DOHH2 (cell line): Measurements from ENCODE around the gene SLC8B1.

ENCODE experiments used
- H3F3A ChIP-seq: fragments of 200-600 bp; sonication (generic), shearing (Covaris generic); 2 replicates; pipeline ENCODE4 v1.6.0; 2016; ENCODE audit warnings: antibody characterized with exemption, mild to moderate bottlenecking; ENCODE audit not compliant: control insufficient read depth, insufficient read depth
- H3K27ac ChIP-seq: fragments of 200-600 bp; sonication (generic); 2 replicates; pipeline ENCODE4 v1.5.1; 2014; ENCODE audit warnings: low read depth, mild to moderate bottlenecking, low read length, moderate library complexity
- H3K27me3 ChIP-seq: fragments of 200-600 bp; sonication (generic); 2 replicates; pipeline ENCODE4 v1.6.1; 2014; ENCODE audit warnings: mild to moderate bottlenecking, low read length, mixed read lengths; ENCODE audit not compliant: control insufficient read depth
- H3K36me3 ChIP-seq: fragments of 200-600 bp; sonication (generic); 2 replicates; pipeline ENCODE4 v1.6.1; 2014; ENCODE audit warnings: mild to moderate bottlenecking, low read length, moderate library complexity, mixed read lengths; ENCODE audit not compliant: control insufficient read depth
- H3K4me1 ChIP-seq: fragments of 200-600 bp; sonication (generic); 2 replicates; pipeline ENCODE4 v1.6.1; 2014; ENCODE audit warnings: mild to moderate bottlenecking, low read length, mixed read lengths; ENCODE audit not compliant: control insufficient read depth
- H3K4me2 ChIP-seq: fragments of 200-600 bp; sonication (generic); 2 replicates; pipeline ENCODE4 v1.6.0; 2014; ENCODE audit warnings: mild to moderate bottlenecking, low read length, moderate library complexity
- H3K4me3 ChIP-seq: fragments of 200-600 bp; sonication (generic); 2 replicates; pipeline ENCODE4 v1.5.1; 2014; ENCODE audit warnings: mild to moderate bottlenecking, low read length, mixed read lengths
- H3K79me2 ChIP-seq: fragments of 200-600 bp; sonication (generic); 2 replicates; pipeline ENCODE4 v1.6.1; 2014; ENCODE audit warnings: mild to moderate bottlenecking, low read length, mixed read lengths; ENCODE audit not compliant: control insufficient read depth
- H3K9me2 ChIP-seq: fragments of 200-600 bp; sonication (generic); replicated peaks from 2 replicates; pipeline ENCODE4 v1.6.1; 2014; ENCODE audit warnings: mild to moderate bottlenecking, low read length, mixed read lengths; ENCODE audit not compliant: control insufficient read depth
- H3K9me3 ChIP-seq: fragments of 200-600 bp; sonication (generic); 2 replicates; pipeline ENCODE4 v1.6.1; 2014; ENCODE audit warnings: antibody characterized with exemption, low read length, mixed read lengths; ENCODE audit not compliant: control insufficient read depth, insufficient read depth
- H4K20me1 ChIP-seq: fragments of 200-600 bp; sonication (generic); 2 replicates; pipeline ENCODE4 v1.6.0; 2014; ENCODE audit warnings: low read depth, mild to moderate bottlenecking, antibody characterized with exemption, low read length, moderate library complexity; ENCODE audit not compliant: control insufficient read depth, insufficient read depth
- EZH2phosphoT487 ChIP-seq: fragments of 200-600 bp; sonication (generic); IDR thresholded peaks from 2 replicates; pipeline ENCODE4 v1.6.1; 2017; ENCODE audit warnings: borderline replicate concordance, mild to moderate bottlenecking, antibody characterized with exemption, low read length, moderate library complexity, mixed read lengths
- TF ChIP-seq, protein P1 (sequence below): fragments of 200-600 bp; sonication (generic); IDR thresholded peaks from one replicate; pipeline ENCODE4 v1.5.1; 2014; ENCODE audit warnings: antibody characterized with exemption, mild to moderate bottlenecking, low read depth, low read length; ENCODE audit not compliant: poor library complexity, severe bottlenecking

Gene SLC8B1

DNA sequence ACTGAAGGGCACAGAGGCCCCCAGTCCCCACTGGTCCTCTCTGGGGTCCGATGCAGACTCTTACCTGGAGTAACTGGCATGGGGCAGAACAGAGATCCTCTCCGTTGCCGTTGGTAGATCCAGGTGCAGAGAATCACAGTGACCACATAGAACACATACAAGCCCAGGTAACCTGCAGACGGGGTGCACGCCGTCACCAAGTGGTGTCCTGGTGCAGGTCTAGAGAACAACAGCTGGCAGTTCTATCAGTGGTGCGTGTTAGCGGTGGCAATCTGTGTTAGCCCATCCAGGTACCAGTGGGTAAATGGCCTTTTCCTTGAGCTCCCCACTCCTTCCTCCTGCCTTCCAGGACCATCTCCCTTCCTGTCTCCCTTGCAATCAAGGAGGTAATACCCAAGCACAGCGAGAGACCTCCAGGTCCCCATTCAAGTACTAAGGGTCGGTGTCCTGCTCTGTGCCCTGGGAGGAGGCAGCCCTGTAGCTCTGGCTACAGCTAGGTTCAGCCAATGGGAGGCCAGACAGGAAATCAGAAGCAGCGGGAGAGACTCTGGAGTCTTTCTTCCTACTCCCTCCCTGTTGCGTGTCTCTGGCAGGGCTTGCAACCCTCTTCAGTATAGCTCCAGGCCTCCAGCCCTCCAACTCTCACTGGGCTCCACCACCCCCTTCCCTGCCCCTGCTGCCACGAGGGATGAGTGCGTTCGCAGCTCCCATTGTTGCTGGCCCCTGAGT, 15.8 kb downstream of the SLC8B1 start:
- TF ChIP-seq, protein P1, sequence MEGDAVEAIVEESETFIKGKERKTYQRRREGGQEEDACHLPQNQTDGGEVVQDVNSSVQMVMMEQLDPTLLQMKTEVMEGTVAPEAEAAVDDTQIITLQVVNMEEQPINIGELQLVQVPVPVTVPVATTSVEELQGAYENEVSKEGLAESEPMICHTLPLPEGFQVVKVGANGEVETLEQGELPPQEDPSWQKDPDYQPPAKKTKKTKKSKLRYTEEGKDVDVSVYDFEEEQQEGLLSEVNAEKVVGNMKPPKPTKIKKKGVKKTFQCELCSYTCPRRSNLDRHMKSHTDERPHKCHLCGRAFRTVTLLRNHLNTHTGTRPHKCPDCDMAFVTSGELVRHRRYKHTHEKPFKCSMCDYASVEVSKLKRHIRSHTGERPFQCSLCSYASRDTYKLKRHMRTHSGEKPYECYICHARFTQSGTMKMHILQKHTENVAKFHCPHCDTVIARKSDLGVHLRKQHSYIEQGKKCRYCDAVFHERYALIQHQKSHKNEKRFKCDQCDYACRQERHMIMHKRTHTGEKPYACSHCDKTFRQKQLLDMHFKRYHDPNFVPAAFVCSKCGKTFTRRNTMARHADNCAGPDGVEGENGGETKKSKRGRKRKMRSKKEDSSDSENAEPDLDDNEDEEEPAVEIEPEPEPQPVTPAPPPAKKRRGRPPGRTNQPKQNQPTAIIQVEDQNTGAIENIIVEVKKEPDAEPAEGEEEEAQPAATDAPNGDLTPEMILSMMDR = no peak
- TF ChIP-seq EZH2phosphoT487 = no peak
- peaks cover 19% of the 10 kb centered on the region for H3K36me3 ChIP-seq
- H3K27me3 ChIP-seq = no peaks in the 10 kb centered on the region

DNA sequence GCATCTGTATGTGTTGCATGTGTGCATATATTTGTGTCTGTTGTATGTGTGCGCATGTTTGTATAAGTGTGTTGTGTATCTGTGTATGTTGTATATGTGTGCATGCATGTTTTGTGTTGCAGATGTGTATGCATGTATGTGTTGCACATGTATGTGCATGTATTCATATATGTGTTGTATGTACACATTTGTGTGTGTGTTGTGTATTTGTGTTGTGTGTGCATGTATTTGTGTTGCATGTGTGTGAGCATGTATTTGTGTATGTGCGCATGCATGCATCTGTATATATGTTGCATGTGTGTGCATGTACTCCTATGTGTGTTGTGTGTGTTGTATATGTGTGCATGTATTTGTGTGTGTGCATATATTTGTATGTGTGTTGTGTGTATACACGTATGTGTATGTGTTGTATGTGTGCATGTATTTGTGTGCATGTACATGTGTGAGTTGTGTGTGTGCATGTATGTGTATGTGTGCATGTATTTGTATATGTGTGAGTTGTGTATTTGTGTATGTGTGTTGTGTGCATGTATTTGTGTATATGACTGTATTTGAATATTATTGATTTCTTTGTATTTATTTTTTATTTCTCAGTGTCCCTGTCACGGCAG, 16.8 kb downstream of the SLC8B1 start:
- Histone ChIP-seq H4K20me1 (no peaks in the 10 kb centered on the region), H3K9me3 (no peaks in the 10 kb centered on the region), H3K36me3 (peaks cover 20% of the 10 kb centered on the region), H3K4me3 (no peak overlapping the region), H3F3A (no peaks in the 10 kb centered on the region), H3K79me2 (no peaks in the 10 kb centered on the region), H3K27me3 (no peaks in the 10 kb centered on the region), H3K4me2 (no peak overlapping the region), H3K27ac (no peak overlapping the region), H3K4me1 (peaks cover 4% of the 10 kb centered on the region; the same call in 1 of the 2 replicates), H3K9me2 (no peaks in the 10 kb centered on the region)
- no peak for TF ChIP-seq EZH2phosphoT487
- TF ChIP-seq, protein P1 = no peak

More for the DNA sequence above, 15.8 kb downstream of the SLC8B1 start:
- H4K20me1 ChIP-seq = no peaks in the 10 kb centered on the region
- H3K79me2 ChIP-seq = no peaks in the 10 kb centered on the region
- no peak overlapping the region for H3K4me2 ChIP-seq
- peaks cover 3% of the 10 kb centered on the region; the same call in 1 of the 2 replicates for H3K4me1 ChIP-seq
- no peak overlapping the region for H3K4me3 ChIP-seq
- no peaks in the 10 kb centered on the region for H3K9me2 ChIP-seq
- no peaks in the 10 kb centered on the region for H3F3A ChIP-seq
- H3K9me3 ChIP-seq = no peaks in the 10 kb centered on the region
- H3K27ac ChIP-seq = no peak overlapping the region

DNA sequence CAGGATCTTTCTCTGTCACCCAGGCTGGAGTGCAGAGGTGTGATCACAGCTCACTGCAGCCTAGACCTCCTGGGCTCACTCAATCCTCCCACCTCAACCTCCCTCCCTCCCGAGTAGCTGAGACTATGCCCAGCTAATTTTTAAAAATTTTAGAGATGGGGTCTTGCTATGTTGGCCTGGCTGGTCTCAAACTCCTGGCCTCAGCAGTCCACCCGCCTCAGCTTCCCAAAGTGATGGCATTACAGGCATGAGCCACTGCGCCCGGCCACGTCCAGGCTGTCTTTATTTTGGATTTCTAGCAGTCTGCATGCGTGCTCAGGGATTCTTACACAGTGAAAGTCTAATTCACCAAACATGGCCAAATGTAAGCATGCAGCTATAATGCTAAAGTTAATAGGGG, 17.8 kb downstream of the SLC8B1 start:
- H3F3A ChIP-seq = no peaks in the 10 kb centered on the region
- no peak overlapping the region for H3K4me3 ChIP-seq
- no peaks in the 10 kb centered on the region for H3K9me3 ChIP-seq
- no peak for TF ChIP-seq EZH2phosphoT487
- TF ChIP-seq, protein P1 = no peak
- H3K27ac ChIP-seq = no peak overlapping the region
- peaks cover 20% of the 10 kb centered on the region for H3K36me3 ChIP-seq
- no peaks in the 10 kb centered on the region for H3K79me2 ChIP-seq
- no peaks in the 10 kb centered on the region for H4K20me1 ChIP-seq
- H3K27me3 ChIP-seq = no peaks in the 10 kb centered on the region
- H3K4me1 ChIP-seq = peaks cover 4% of the 10 kb centered on the region; the same call in 1 of the 2 replicates
- no peaks in the 10 kb centered on the region for H3K9me2 ChIP-seq
- no peak overlapping the region for H3K4me2 ChIP-seq
